HEK293 (cell line): Measurements from ENCODE around the gene TSR1.

Source experiments
- CTCF ChIA-PET: fragments of 350-600 bp; formaldehyde crosslinking; extraction: SDS; loops from one replicate; lab custom pipeline; 2021; ENCODE audit warnings: antibody characterized with exemption; lab: Yijun Ruan, JAX
- POLR2A ChIA-PET: fragments of 300-600 bp; formaldehyde crosslinking; extraction: SDS; loops from one replicate; lab custom pipeline; 2020; ENCODE audit warnings: antibody characterized with exemption, inconsistent platforms; lab: Yijun Ruan, JAX
- H3K27ac ChIP-seq: fragments of 200-500 bp; sonication (Bioruptor generic); 2 replicates; pipeline ENCODE4 v1.5.1; 2014; ENCODE audit warnings: low read depth, low read length, control low read depth, inconsistent platforms; ENCODE audit errors: extremely low read depth
- H3K36me3 ChIP-seq, 2 experiments: fragments of 200-500 bp in 1 of 2; sonication (Bioruptor generic) in 1 of 2; 1 replicate in 1 of 2; 2 replicates in 1 of 2; pipeline ENCODE4 v1.5.1; 2014 to 2017; ENCODE audit warnings: inconsistent platforms in 2 of 2, low read length in 2 of 2; ENCODE audit not compliant: control insufficient read depth in 2 of 2, insufficient read depth in 1 of 2
- H3K4me1 ChIP-seq: fragments of 200-500 bp; sonication (Bioruptor generic); 2 replicates; pipeline ENCODE4 v1.5.1; 2014; ENCODE audit warnings: mild to moderate bottlenecking, low read length, inconsistent platforms; ENCODE audit not compliant: control insufficient read depth, insufficient read depth
- H3K4me3 ChIP-seq: 2 replicates; pipeline ENCODE4 v1.5.1; 2011; ENCODE audit warnings: low read depth, mild to moderate bottlenecking, control low read depth, low read length, moderate library complexity
- H3K9me3 ChIP-seq: fragments of 200-500 bp; sonication (Bioruptor generic); 2 replicates; pipeline ENCODE4 v1.5.1; 2014; ENCODE audit warnings: low read depth, low read length, inconsistent platforms; ENCODE audit not compliant: control insufficient read depth, insufficient read depth
- ATF2 ChIP-seq: fragments of 450-650 bp; formaldehyde crosslinking; IDR thresholded peaks from 2 replicates; pipeline ENCODE4 v1.5.1; 2016; ENCODE audit warnings: missing biosample characterization, missing genetic modification characterization, low read depth
- HOXC10 ChIP-seq: sonication (generic); formaldehyde crosslinking; IDR thresholded peaks from 2 replicates; pipeline ENCODE4 v1.8.1; 2023; ENCODE audit warnings: mild to moderate bottlenecking, missing genetic modification reagents
- RBAK ChIP-seq: fragments of 450-650 bp; formaldehyde crosslinking; IDR thresholded peaks from 2 replicates; pipeline ENCODE4 v1.5.1; 2016; ENCODE audit warnings: missing biosample characterization, missing genetic modification characterization
- ZBTB10 ChIP-seq: fragments of 450-650 bp; formaldehyde crosslinking; IDR thresholded peaks from 2 replicates; pipeline ENCODE4 v1.5.1; 2016; ENCODE audit warnings: missing biosample characterization, missing genetic modification characterization
- ZBTB49 ChIP-seq: fragments of 450-650 bp; formaldehyde crosslinking; IDR thresholded peaks from 2 replicates; pipeline ENCODE4 v1.5.1; 2016; ENCODE audit warnings: missing biosample characterization, missing genetic modification characterization, low read depth
- ZFP3 ChIP-seq: fragments of 450-650 bp; formaldehyde crosslinking; IDR thresholded peaks from 2 replicates; pipeline ENCODE4 v1.5.1; 2016; ENCODE audit warnings: low read depth, missing biosample characterization, missing genetic modification characterization
- ZNF138 ChIP-seq: fragments of 450-650 bp; formaldehyde crosslinking; IDR thresholded peaks from 2 replicates; pipeline ENCODE4 v1.5.1; 2016; ENCODE audit warnings: missing biosample characterization, missing genetic modification characterization, borderline replicate concordance
- ZNF155 ChIP-seq: fragments of 450-650 bp; formaldehyde crosslinking; IDR thresholded peaks from 2 replicates; pipeline ENCODE4 v1.5.1; 2016; ENCODE audit warnings: missing biosample characterization, missing genetic modification characterization
- ZNF311 ChIP-seq: fragments of 450-650 bp; formaldehyde crosslinking; IDR thresholded peaks from 2 replicates; pipeline ENCODE4 v1.5.1; 2017; ENCODE audit warnings: missing biosample characterization, missing genetic modification characterization, borderline replicate concordance
- ZNF324 ChIP-seq: fragments of 450-650 bp; formaldehyde crosslinking; IDR thresholded peaks from 2 replicates; pipeline ENCODE4 v1.5.1; 2016; ENCODE audit warnings: missing biosample characterization, missing genetic modification characterization
- ZNF341 ChIP-seq: fragments of 450-650 bp; formaldehyde crosslinking; IDR thresholded peaks from 2 replicates; pipeline ENCODE4; 2016; ENCODE audit warnings: low read depth, missing biosample characterization, missing genetic modification characterization
- ZNF555 ChIP-seq: fragments of 450-650 bp; formaldehyde crosslinking; conservative IDR thresholded peaks from 2 replicates; pipeline ENCODE4 v1.5.1; 2017; ENCODE audit warnings: missing biosample characterization, mild to moderate bottlenecking, missing genetic modification characterization, inconsistent platforms
- ZNF571 ChIP-seq: fragments of 450-650 bp; formaldehyde crosslinking; IDR thresholded peaks from 2 replicates; pipeline ENCODE4 v1.5.0; 2017; ENCODE audit warnings: missing biosample characterization, missing genetic modification characterization
- ZNF585B ChIP-seq: fragments of 450-650 bp; formaldehyde crosslinking; IDR thresholded peaks from 2 replicates; pipeline ENCODE4 v1.5.1; 2016; ENCODE audit warnings: missing biosample characterization, missing genetic modification characterization
- ZNF621 ChIP-seq: fragments of 450-650 bp; formaldehyde crosslinking; IDR thresholded peaks from 2 replicates; pipeline ENCODE4 v1.5.1; 2017; ENCODE audit warnings: missing biosample characterization, missing genetic modification characterization
- ZNF645 ChIP-seq: fragments of 450-650 bp; formaldehyde crosslinking; IDR thresholded peaks from 2 replicates; pipeline ENCODE4; 2016; ENCODE audit warnings: missing biosample characterization, missing genetic modification characterization
- ZNF777 ChIP-seq: fragments of 450-650 bp; formaldehyde crosslinking; IDR thresholded peaks from 2 replicates; pipeline ENCODE4 v1.5.1; 2017; ENCODE audit warnings: missing biosample characterization, missing genetic modification characterization, borderline replicate concordance
- TF ChIP-seq, protein P1 (sequence below): fragments of 450-650 bp; formaldehyde crosslinking; IDR thresholded peaks from 2 replicates; pipeline ENCODE4 v1.5.1; 2016; ENCODE audit warnings: missing biosample characterization, missing genetic modification characterization
- TF ChIP-seq, protein P2 (sequence below): fragments of 450-650 bp; formaldehyde crosslinking; IDR thresholded peaks from 2 replicates; pipeline ENCODE4 v1.5.1; 2017; ENCODE audit warnings: missing biosample characterization, missing genetic modification characterization
- TF ChIP-seq, protein P3 (sequence below): fragments of 450-650 bp; formaldehyde crosslinking; optimal IDR thresholded peaks from 2 replicates; pipeline ENCODE3; 2016; ENCODE audit warnings: missing biosample characterization, mild to moderate bottlenecking, missing genetic modification characterization

Gene TSR1

DNA sequence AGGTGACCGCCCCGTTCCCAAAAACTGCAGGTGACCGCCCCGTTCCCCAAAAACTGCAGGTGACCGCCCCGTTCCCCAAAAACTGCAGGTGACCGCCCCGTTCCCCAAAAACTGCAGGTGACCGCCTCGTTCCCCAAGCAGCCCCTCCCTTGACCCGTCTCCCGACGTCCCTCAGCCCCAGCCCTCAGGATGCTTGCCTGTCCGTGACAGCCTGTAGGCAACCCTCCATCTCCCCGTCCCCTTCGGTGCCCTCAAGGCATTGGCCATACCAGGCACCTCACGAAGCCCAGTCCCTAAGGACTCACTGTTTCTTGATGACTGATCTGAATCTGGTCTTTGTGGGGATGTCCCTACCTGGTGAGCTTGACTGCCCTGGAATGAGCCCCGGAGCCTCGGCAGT lies 26.2 kb upstream of the TSR1 start:
- Histone ChIP-seq H3K9me3 (no peaks in the 10 kb centered on the region), H3K27ac (no peak overlapping the region), H3K4me3 (no peak overlapping the region), H3K4me1 (peaks cover 9% of the 10 kb centered on the region), H3K36me3 (peaks cover 0 to 48% of the 10 kb centered on the region in 2 experiments; a peak in 1 of 3 replicates)
- ChIA-PET POLR2A (no interaction called here), CTCF (interaction anchor here (2.2 kb wide), 1 partner anchor 9 kb away, joined by 12 read pairs; no protein-coding TSS in a partner anchor)
- TF ChIP-seq, protein P1, sequence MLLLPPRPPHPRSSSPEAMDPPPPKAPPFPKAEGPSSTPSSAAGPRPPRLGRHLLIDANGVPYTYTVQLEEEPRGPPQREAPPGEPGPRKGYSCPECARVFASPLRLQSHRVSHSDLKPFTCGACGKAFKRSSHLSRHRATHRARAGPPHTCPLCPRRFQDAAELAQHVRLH (tag by site-specific recombination), result no peak
- TF ChIP-seq ZNF138 (tag by site-specific recombination) (no peak), HOXC10 (no peak), ATF2 (tag by site-specific recombination) (no peak), ZNF571 (tag by site-specific recombination) (no peak), ZNF555 (tag by site-specific recombination) (no peak), ZNF324 (tag by site-specific recombination) (no peak), ZNF585B (tag by site-specific recombination) (no peak), ZNF645 (no peak), ZFP3 (tag by site-specific recombination) (no peak), ZNF621 (tag by site-specific recombination) (no peak), ZBTB49 (tag by site-specific recombination) (no peak)
- TF ChIP-seq, protein P2, sequence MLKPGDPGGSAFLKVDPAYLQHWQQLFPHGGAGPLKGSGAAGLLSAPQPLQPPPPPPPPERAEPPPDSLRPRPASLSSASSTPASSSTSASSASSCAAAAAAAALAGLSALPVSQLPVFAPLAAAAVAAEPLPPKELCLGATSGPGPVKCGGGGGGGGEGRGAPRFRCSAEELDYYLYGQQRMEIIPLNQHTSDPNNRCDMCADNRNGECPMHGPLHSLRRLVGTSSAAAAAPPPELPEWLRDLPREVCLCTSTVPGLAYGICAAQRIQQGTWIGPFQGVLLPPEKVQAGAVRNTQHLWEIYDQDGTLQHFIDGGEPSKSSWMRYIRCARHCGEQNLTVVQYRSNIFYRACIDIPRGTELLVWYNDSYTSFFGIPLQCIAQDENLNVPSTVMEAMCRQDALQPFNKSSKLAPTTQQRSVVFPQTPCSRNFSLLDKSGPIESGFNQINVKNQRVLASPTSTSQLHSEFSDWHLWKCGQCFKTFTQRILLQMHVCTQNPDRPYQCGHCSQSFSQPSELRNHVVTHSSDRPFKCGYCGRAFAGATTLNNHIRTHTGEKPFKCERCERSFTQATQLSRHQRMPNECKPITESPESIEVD, result no peak

DNA sequence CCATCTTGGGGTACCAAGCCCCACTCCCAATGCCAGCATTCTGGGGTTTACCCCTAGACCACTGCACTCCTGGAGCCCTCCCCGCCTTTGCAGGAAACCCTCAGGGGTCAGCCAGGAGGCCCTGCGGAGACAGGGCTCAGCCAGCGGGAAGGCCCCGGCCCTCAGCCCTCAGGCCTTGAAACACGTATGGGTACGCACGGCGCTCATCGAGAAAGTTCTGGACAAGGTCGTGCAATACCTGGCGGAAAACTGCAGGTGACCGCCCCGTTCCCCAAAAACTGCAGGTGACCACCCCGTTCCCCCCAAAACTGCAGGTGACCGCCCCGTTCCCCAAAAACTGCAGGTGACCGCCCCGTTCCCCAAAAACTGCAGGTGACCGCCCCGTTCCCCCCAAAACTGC lies 25.8 kb upstream of the TSR1 start:
- Histone ChIP-seq H3K4me3 (no peak overlapping the region), H3K36me3 (peaks cover 0 to 48% of the 10 kb centered on the region in 2 experiments; a peak in 1 of 3 replicates), H3K4me1 (peaks cover 9% of the 10 kb centered on the region), H3K27ac (no peak overlapping the region), H3K9me3 (no peaks in the 10 kb centered on the region)
- ChIA-PET CTCF (interaction anchor here (1.6 to 2.2 kb wide), 2 partner anchors 9 kb away, joined by 8 to 12 read pairs; no protein-coding TSS in a partner anchor), POLR2A (interaction anchor here (1.8 kb wide), 1 partner anchor 26 kb away, joined by 8 read pairs; the partner anchor contains the start of gene TSR1)
- TF ChIP-seq RBAK (tag by site-specific recombination), result no peak
- no peak for TF ChIP-seq ZNF311 (tag by site-specific recombination)
- TF ChIP-seq, protein P3, sequence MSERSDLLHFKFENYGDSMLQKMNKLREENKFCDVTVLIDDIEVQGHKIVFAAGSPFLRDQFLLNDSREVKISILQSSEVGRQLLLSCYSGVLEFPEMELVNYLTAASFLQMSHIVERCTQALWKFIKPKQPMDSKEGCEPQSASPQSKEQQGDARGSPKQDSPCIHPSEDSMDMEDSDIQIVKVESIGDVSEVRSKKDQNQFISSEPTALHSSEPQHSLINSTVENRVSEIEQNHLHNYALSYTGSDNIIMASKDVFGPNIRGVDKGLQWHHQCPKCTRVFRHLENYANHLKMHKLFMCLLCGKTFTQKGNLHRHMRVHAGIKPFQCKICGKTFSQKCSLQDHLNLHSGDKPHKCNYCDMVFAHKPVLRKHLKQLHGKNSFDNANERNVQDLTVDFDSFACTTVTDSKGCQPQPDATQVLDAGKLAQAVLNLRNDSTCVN (tag by site-specific recombination), result no peak
- TF ChIP-seq ZNF777 (tag by site-specific recombination), result no peak
- no peak for TF ChIP-seq ZBTB10
- no peak for TF ChIP-seq ZNF155 (tag by site-specific recombination)
- no peak for TF ChIP-seq ZNF341 (tag by site-specific recombination)
